Activated naive CD4-positive, alpha-beta T cell treated with anti-CD3 and anti-CD28 coated beads, Interleukin-2, amount 10 ng/mL, durations not matched to agents 5 hours and 36 hours (primary cell): Measurements from ENCODE around the gene MYO1E. TPM values are rescaled to one million over a fixed set of nuclear protein-coding genes. Genes with fewer than 3 reads are reported as not detected.

Experiments used
- microRNA-seq: library from miRNA; unstranded; fragments of <30 nt; microRNA quantifications from one replicate; pipeline ENCODE4 v1.2.0, GENCODE V29; 2022; ENCODE audit warnings: borderline microRNAs expressed, borderline replicate concordance
- total RNA-seq, 2 experiments: library from RNA; stranded (reverse); gene quantifications; one replicate each; pipeline ENCODE4 v1.2.3, GENCODE V29; 2021

MYO1E gene
- 10 to 100 TPM; 30.1 to 30.4 TPM for total RNA-seq

GRCh38 chr15:59372352-59373211, at the start of gene MYO1E:
MYO1E (minus strand) TSS chr15:59372871; CDS start chr15:59372500, 371 bp downstream.

GRCh38 chr15:59206623-59207183, 166.0 kb downstream of the MYO1E start, which contains the start of gene LDHAL6B:
LDHAL6B (plus strand) TSS chr15:59206843; CDS start chr15:59206941, 98 bp downstream.

GRCh38 chr15:59104912-59105732, 267.5 kb downstream of the MYO1E start, which contains the start of gene CCNB2:
CCNB2 (plus strand) TSS chr15:59105146; CDS start chr15:59105269, 123 bp downstream.

Small RNA genes lying within 50 kb of the gene (microRNA-seq; reads per million reads assigned to microRNA genes)
- not detected for gene MIR2116

Other genes starting within 250 kb of the MYO1E start
- not detected for gene LDHAL6B, start 166.0 kb downstream of the MYO1E start, total RNA-seq
- gene FAM81A, start 65.3 kb upstream of the MYO1E start, total RNA-seq = under 1 TPM; 0.23 to 0.67 TPM
- not detected for gene GCNT3, start 238.9 kb upstream of the MYO1E start, total RNA-seq